ENCODE data around the gene PNPLA7. TPM values are rescaled to one million over a fixed set of nuclear protein-coding genes. Genes with fewer than 3 reads are reported as not detected.

Gene PNPLA7
- total RNA-seq, 1 donor from 2014 or later, result 16.2 TPM

GRCh38 chr9:137421838-137422603 is 128.2 kb downstream of the PNPLA7 start:
- H3K27me3 ChIP-seq, result no peaks in the 10 kb centered on the region
- no peak for TF ChIP-seq POLR2AphosphoS5 (IDR thresholded peaks at IDR 0.05; ENCODE audit: insufficient read depth in 1 of 2, low read depth in 1 of 2)
- no peak for TF ChIP-seq CTCF (IDR thresholded peaks at IDR 0.05)
- no peak for TF ChIP-seq POLR2A (IDR thresholded peaks at IDR 0.05)
- H3K4me1 ChIP-seq, result peaks cover 34% of the 10 kb centered on the region
- intact Hi-C loops (cut with DNase I), result no loop called here
- H3K27ac ChIP-seq, result peak overlapping the region; percentile 87
- DNase-seq (ENCODE audit: extremely low spot score in 2 of 2), result no peak
- H3K36me3 ChIP-seq, result no peaks in the 10 kb centered on the region
- no peaks in the 10 kb centered on the region for H3K9me3 ChIP-seq
- peak overlapping the region; percentile 84 to 95 for H3K4me3 ChIP-seq

GRCh38 chr9:137417161-137418021 is 132.8 kb downstream of the PNPLA7 start:
- no peaks in the 10 kb centered on the region for H3K36me3 ChIP-seq
- intact Hi-C loops (cut with DNase I), result loop anchor here (10.0 kb wide), 1 partner anchor 253 kb away; no protein-coding TSS in a partner anchor

GRCh38 chr9:137416563-137417151 is 133.5 kb downstream of the PNPLA7 start:
- Histone ChIP-seq H3K36me3 (no peaks in the 10 kb centered on the region), H3K27ac (peak overlapping the region; percentile 1), H3K27me3 (no peaks in the 10 kb centered on the region), H3K4me3 (peak overlapping the region in 1 of 2 donors; percentile 35), H3K9me3 (no peaks in the 10 kb centered on the region), H3K4me1 (peaks cover 18% of the 10 kb centered on the region)
- TF ChIP-seq POLR2AphosphoS5 (IDR thresholded peaks at IDR 0.05; ENCODE audit: insufficient read depth in 1 of 2, low read depth in 1 of 2) (no peak), POLR2A (IDR thresholded peaks at IDR 0.05) (no peak), CTCF (IDR thresholded peaks at IDR 0.05) (no peak)
- intact Hi-C loops (cut with DNase I), result loop anchor here (10.0 kb wide), 1 partner anchor 252 kb away; no protein-coding TSS in a partner anchor
- no peak for DNase-seq (ENCODE audit: extremely low spot score in 2 of 2)

More at GRCh38 chr9:137417161-137418021, 132.8 kb downstream of the PNPLA7 start:
- Histone ChIP-seq H3K9me3 (no peaks in the 10 kb centered on the region), H3K27me3 (no peaks in the 10 kb centered on the region), H3K27ac (peak overlapping the region; percentile 1), H3K4me3 (peak overlapping the region in 1 of 2 donors; percentile 35), H3K4me1 (peaks cover 18% of the 10 kb centered on the region)
- no peak for DNase-seq (ENCODE audit: extremely low spot score in 2 of 2)
- TF ChIP-seq POLR2AphosphoS5 (IDR thresholded peaks at IDR 0.05; ENCODE audit: insufficient read depth in 1 of 2, low read depth in 1 of 2), result no peak
- no peak for TF ChIP-seq POLR2A (IDR thresholded peaks at IDR 0.05)

GRCh38 chr9:137416006-137416562 is 134.1 kb downstream of the PNPLA7 start:
- no peak for DNase-seq (ENCODE audit: extremely low spot score in 2 of 2)
- H3K27ac ChIP-seq, result no peak overlapping the region
- intact Hi-C loops (cut with DNase I), result loop anchor here (10.0 kb wide), 1 partner anchor 251 kb away; no protein-coding TSS in a partner anchor
- no peaks in the 10 kb centered on the region for H3K9me3 ChIP-seq
- no peaks in the 10 kb centered on the region for H3K27me3 ChIP-seq
- H3K4me1 ChIP-seq, result peaks cover 19% of the 10 kb centered on the region
- no peak overlapping the region for H3K4me3 ChIP-seq
- H3K36me3 ChIP-seq, result no peaks in the 10 kb centered on the region
- no peak for TF ChIP-seq POLR2AphosphoS5 (IDR thresholded peaks at IDR 0.05; ENCODE audit: insufficient read depth in 1 of 2, low read depth in 1 of 2)
- no peak for TF ChIP-seq POLR2A (IDR thresholded peaks at IDR 0.05)
- TF ChIP-seq CTCF (IDR thresholded peaks at IDR 0.05), result no peak

- Histone ChIP-seq H3K9me3 (no peaks in the 10 kb centered on the region), H3K4me3 (no peak overlapping the region), H3K27me3 (no peaks in the 10 kb centered on the region), H3K4me1 (peaks cover 25% of the 10 kb centered on the region), H3K27ac (no peak overlapping the region), H3K36me3 (no peaks in the 10 kb centered on the region)
- DNase-seq (ENCODE audit: extremely low spot score in 2 of 2), result no peak
- TF ChIP-seq POLR2AphosphoS5 (IDR thresholded peaks at IDR 0.05; ENCODE audit: insufficient read depth in 1 of 2, low read depth in 1 of 2), result no peak
- no peak for TF ChIP-seq CTCF (IDR thresholded peaks at IDR 0.05)
- no peak for TF ChIP-seq POLR2A (IDR thresholded peaks at IDR 0.05)
- intact Hi-C loops (cut with DNase I), result loop anchor here (10.0 kb wide), 1 partner anchor 251 kb away; no protein-coding TSS in a partner anchor
Measured at GRCh38 chr9:137415451-137415850, 134.8 kb downstream of the PNPLA7 start.
